Astrocyte of the cerebellum (primary cell): ENCODE data around the gene SDCCAG8.

Experiments
- DNase-seq: peaks from one replicate; pipeline ENCODE4 v3.0.0-alpha.2; 2011; ENCODE audit warnings: low read depth
- H3K4me3 ChIP-seq: 2 replicates; pipeline ENCODE4 v1.5.1; 2011; ENCODE audit warnings: mild to moderate bottlenecking, low read depth, low read length, moderate library complexity
- in situ Hi-C: cut with HindIII; loops from 2 replicates; pipeline ENCODE4 v1.10.0; 2017; ENCODE audit warnings: low sequenced_read_pairs
- TF ChIP-seq, protein P1 (sequence below): IDR thresholded peaks from 2 replicates; pipeline ENCODE4 v1.5.1; 2012; ENCODE audit warnings: low read length, low read depth, moderate library complexity, mild to moderate bottlenecking; ENCODE audit errors: missing control alignments

The SDCCAG8 gene

DNA sequence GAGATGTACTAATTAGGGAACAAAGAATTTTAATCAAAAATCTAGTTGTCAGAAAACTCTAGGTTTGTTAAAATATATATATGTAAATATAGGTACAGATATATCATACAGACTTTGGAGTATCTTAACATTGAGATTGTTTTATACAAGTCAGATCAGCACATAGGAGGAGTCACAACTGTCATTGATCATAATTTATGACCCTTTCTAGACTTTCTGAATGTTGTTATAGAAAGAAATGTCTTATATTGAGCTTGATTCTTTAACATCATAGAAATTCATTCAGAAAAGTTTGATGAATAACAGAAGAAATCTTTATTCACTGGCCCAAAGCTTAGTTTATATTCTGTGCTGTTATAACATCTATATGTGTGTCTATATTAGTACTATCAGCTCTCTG lies 185.8 kb downstream of the SDCCAG8 start:
- no peak for DNase-seq
- H3K4me3 ChIP-seq, result no peak overlapping the region
- TF ChIP-seq, protein P1, sequence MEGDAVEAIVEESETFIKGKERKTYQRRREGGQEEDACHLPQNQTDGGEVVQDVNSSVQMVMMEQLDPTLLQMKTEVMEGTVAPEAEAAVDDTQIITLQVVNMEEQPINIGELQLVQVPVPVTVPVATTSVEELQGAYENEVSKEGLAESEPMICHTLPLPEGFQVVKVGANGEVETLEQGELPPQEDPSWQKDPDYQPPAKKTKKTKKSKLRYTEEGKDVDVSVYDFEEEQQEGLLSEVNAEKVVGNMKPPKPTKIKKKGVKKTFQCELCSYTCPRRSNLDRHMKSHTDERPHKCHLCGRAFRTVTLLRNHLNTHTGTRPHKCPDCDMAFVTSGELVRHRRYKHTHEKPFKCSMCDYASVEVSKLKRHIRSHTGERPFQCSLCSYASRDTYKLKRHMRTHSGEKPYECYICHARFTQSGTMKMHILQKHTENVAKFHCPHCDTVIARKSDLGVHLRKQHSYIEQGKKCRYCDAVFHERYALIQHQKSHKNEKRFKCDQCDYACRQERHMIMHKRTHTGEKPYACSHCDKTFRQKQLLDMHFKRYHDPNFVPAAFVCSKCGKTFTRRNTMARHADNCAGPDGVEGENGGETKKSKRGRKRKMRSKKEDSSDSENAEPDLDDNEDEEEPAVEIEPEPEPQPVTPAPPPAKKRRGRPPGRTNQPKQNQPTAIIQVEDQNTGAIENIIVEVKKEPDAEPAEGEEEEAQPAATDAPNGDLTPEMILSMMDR, result no peak
- in situ Hi-C loops, result no loop called here

DNA sequence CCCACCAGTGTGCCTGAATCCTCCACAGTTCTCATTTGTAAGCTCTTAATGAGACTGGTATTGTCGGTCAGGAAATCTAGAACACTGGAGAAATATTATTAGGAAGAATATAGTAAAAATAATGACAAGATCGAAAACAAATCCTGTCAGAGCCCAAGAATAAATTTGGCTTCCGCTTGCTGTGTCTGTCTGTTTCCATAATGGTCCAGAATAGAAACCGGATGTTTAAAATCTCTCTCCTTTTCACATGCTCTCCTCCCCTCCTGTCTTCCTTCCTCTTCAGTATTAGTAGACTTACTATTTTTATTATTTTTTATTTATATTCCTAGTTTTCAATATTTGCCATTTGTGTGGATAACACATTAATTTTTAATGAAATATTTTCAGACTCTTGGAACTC lies 187.7 kb downstream of the SDCCAG8 start:
- no peak for DNase-seq
- no peak overlapping the region for H3K4me3 ChIP-seq
- in situ Hi-C loops, result no loop called here
- TF ChIP-seq, protein P1, result no peak

DNA sequence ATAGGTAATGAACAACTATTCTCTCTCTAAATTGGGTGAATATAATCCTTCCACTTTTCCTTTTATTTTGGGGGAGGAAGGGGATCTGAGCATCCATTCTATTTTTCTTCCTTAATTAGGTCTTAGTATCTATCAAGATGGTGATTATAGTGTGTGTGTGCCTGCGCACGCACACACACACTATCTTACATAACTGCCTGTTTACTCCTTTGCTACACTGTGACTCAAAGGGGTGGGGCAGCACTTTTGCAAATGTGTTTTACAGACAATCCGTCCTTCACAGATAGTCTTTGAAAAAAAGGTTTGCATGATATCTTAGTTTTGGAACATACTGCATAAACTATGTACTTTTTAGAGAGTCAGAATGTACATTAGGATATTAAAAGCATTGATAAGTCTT lies 191.5 kb downstream of the SDCCAG8 start:
- no peak for DNase-seq
- in situ Hi-C loops, result no loop called here

DNA sequence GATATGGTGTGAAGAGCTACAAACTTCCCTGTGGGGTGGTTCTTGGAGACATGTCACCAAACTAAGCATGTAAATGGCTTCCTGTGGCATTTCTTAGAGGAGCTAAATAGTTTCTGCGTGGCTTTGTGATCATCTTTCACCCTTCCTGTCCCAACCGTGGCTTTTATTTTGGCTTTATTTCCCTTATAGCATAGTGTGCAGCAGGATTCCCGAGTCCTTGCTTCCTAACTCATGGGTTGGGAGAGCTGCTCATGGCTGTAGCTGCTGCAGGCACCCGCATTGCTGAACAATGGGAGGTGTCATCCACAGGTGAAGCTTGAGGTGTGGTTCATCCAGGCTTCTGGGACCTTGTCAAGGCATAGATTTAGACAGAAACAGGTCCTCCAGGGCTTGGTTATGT lies 192.0 kb downstream of the SDCCAG8 start:
- in situ Hi-C loops, result no loop called here
- no peak overlapping the region for H3K4me3 ChIP-seq
- DNase-seq, result no peak
- TF ChIP-seq, protein P1, result no peak

More for the DNA sequence above, 191.5 kb downstream of the SDCCAG8 start:
- H3K4me3 ChIP-seq, result no peak overlapping the region
- TF ChIP-seq, protein P1, result no peak

DNA sequence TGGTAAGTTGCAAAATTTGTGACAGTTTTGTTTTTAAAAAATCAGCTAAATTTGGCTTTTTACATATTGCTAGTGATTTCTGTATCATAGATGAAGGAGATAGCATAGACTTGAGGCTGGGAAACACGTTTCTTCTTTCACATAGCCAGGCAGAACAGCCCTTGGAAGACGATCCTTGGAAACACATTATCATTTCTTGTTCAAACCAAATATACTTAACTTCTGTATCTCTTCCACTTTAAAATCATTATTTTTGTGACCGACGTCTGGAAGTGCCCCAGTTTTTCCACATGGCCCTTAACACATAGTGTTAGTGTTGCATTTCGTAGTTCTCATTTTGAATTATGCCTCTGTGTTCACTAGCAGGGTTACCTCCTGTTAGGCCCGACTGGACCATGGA lies 193.5 kb downstream of the SDCCAG8 start:
- TF ChIP-seq, protein P1, result no peak

DNA sequence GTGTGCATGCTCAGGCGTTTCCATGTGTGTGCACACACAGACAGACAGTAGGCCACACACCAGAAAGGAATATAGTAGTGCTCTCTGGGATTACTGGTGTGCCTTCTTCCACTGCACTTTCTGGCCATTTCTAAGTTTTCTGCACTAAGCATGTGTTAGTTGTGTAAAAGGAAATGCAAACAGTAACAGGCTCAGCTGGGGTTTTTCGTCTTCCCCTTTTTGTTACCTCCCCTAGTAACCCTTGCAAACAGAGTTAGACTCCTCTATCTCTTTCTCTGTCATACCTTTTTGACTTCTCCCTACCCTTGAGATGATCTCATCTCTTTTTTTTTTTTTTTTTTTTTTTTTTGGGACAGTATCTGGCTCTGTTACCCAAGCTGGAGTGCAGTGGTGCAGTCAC lies 196.3 kb downstream of the SDCCAG8 start:
- TF ChIP-seq, protein P1, result no peak
- in situ Hi-C loops, result no loop called here
- DNase-seq, result no peak
- no peak overlapping the region for H3K4me3 ChIP-seq

More for the DNA sequence above, 193.5 kb downstream of the SDCCAG8 start:
- in situ Hi-C loops, result no loop called here
- H3K4me3 ChIP-seq, result no peak overlapping the region
- DNase-seq, result no peak
